Stimulated activated CD4-positive, alpha-beta T cell treated with anti-CD3 and anti-CD28 coated beads, Interleukin-1b, Interleukin-23, amount 100 ng/mL, for 24 hours (primary cell): ENCODE measurements around the gene OLIG1.
A peak's percentile ranks its signal among the peaks of the same experiment; 100 is the strongest.

Source experiments
- DNase-seq, 4 experiments: peaks; one replicate each; pipeline ENCODE4 v3.0.0-alpha.2; 2020; ENCODE audit warnings: low read depth in 4 of 4, low spot score in 1 of 4

Gene OLIG1

GRCh38 chr21:33069994-33070743, at the start of gene OLIG1:
Gene OLIG1, plus strand, starts transcription at chr21:33070141. Its CDS starts 106 bp downstream, at chr21:33070247.
- DNase-seq = peak in 2 of 4 experiments; percentile 32 to 47

- DNase-seq = no peak
Observed at GRCh38 chr21:33020558-33021100, 49.3 kb upstream of the OLIG1 start.

- DNase-seq = no peak
Observed at GRCh38 chr21:33021150-33021549, 48.8 kb upstream of the OLIG1 start.

GRCh38 chr21:33021667-33022066, 48.3 kb upstream of the OLIG1 start:
- DNase-seq = no peak

GRCh38 chr21:33022489-33022827, 47.5 kb upstream of the OLIG1 start:
- DNase-seq = no peak

GRCh38 chr21:33022828-33023573, 46.9 kb upstream of the OLIG1 start:
- DNase-seq = no peak

- no peak for DNase-seq
Observed at GRCh38 chr21:33023574-33024200, 46.3 kb upstream of the OLIG1 start.

- no peak for DNase-seq
Observed at GRCh38 chr21:33024201-33025103, 45.5 kb upstream of the OLIG1 start.

- DNase-seq = no peak
Observed at GRCh38 chr21:33025106-33025488, 44.8 kb upstream of the OLIG1 start.

GRCh38 chr21:33025489-33026442, 44.2 kb upstream of the OLIG1 start, which contains the start of gene OLIG2:
Gene OLIG2, plus strand, starts transcription at chr21:33025935. Its CDS starts 928 bp downstream, at chr21:33026863.
- no peak for DNase-seq

GRCh38 chr21:33026443-33026858, 43.5 kb upstream of the OLIG1 start:
- no peak for DNase-seq

- no peak for DNase-seq
Observed at GRCh38 chr21:33026878-33027400, 43.0 kb upstream of the OLIG1 start.

GRCh38 chr21:33027401-33028286, 42.3 kb upstream of the OLIG1 start:
- no peak for DNase-seq

GRCh38 chr21:33028287-33028670, 41.7 kb upstream of the OLIG1 start:
- no peak for DNase-seq

GRCh38 chr21:33028773-33029384, 41.1 kb upstream of the OLIG1 start:
- no peak for DNase-seq

GRCh38 chr21:33029385-33029921, 40.5 kb upstream of the OLIG1 start:
- no peak for DNase-seq

GRCh38 chr21:33029975-33030461, 39.9 kb upstream of the OLIG1 start:
- DNase-seq = no peak
